ELR (cell line): ENCODE results near the gene CASZ1.
A peak's percentile ranks its signal among the peaks of the same experiment; 100 is the strongest.

Source experiments
- DNase-seq: peaks from one replicate; pipeline ENCODE4 v3.0.0-alpha.2; 2015; ENCODE audit warnings: low read depth

The CASZ1 gene

DNA sequence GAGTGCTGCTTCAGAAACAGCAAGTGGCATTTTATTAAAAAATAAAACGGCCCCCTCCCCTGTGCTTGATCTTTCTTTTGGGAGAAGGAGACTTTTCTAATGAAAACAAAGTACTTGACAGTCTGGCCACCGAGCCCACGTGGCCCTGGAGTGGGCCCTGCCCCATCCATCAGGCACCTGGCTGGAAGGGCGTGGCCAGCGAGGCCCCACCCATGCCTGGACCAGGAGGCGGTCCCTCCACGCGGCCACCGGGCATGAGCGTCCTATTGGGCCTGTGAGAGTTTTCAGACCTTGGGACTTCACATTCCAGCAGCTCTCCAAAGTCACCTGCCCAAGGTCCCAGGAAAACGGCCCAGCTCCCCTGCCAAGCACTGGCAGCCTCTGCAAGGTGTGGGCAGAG is 144.7 kb downstream of the CASZ1 start:
- no peak for DNase-seq

DNA sequence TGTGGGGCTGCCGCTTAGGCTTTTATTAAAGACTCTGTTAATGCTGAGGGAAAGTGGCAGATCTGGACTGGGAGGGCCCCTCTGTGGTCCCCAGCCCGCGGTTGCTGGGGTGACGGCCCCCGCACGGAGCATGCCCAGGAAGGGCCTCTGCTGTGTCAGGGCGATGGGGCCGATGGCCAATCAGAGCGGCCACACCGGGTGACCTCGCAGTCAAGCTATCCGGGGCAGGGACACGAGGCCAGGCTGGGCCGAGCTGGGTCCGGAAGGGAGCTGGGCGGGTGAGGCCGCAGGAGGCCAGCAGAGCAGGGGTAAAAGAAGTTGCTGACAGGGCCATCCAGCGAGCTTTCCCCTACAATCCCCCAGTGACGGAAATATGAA is 145.1 kb downstream of the CASZ1 start:
- DNase-seq = peak; percentile 30

DNA sequence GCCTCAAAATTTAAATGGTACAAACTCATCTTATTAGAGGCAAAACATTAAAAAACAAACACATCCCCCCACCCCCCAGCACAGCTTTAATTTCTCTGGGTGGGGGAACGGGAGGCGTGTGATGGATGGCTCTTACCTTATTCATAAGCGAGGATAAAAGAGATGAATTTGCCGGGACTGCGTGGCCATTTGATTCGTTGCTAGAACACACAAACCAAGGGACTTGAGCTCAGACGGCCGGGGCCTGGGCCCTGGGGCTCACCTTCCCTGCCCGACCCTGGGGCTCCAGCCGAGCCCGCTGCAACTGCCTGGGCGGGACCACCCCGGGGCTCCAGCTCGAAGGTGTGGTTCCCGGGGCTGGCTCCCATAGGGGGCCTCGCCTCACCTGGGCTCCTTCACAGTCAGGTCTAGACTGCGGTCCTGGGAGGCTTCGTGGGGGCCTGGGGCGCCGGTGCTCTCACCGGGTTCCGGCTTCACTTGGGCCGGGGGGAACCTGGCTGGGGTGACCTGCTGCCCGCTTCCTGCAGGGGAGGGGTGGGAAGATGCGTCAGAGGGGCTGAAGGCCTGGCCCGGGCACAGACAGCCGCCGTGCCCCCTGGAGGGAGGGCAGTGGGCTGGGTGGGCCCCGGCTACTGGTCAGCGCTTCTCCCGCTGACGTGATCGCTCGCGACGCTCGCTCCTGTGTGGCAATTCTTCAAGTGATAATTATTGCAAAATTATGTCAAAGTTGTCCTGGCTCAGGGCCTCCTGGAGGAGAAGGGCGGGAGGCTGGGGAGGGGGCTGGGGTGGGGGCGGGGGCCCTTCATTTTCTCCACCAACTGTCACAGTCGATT is 145.7 kb downstream of the CASZ1 start:
- DNase-seq = no peak

DNA sequence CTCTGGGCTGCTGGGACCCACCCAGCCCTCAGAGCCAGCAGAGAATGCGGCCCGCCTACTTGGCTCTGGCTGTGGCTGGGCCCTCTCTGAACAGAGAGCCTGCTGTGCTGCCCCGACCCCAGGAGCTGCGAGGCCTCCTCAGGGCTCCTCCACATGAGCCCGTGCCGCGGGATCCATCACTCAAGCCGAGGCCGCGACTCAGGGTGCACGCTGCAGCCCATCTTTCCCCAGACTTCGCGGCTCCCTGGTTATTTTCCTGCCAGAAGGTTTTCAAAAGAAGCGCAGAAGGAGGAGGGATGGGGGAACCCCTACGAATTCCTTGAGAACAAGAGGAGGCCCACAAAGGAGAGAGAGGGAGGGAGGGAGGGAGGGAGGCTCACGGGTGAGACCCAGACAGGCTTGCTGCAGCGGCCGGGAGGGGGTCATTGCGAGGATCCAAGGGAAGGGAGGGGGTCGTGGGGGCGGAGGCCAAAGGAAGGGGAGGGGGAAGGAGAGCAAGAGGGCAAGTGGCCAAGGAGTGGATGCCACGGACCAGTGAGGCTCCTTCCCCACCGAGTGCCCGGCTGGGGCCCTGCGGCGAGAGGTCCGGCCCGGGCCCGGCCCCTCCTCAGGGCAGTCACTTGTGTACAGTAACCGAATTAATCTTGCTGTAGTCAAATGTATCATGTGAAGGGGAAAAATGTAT is 146.8 kb downstream of the CASZ1 start:
- DNase-seq = no peak

DNA sequence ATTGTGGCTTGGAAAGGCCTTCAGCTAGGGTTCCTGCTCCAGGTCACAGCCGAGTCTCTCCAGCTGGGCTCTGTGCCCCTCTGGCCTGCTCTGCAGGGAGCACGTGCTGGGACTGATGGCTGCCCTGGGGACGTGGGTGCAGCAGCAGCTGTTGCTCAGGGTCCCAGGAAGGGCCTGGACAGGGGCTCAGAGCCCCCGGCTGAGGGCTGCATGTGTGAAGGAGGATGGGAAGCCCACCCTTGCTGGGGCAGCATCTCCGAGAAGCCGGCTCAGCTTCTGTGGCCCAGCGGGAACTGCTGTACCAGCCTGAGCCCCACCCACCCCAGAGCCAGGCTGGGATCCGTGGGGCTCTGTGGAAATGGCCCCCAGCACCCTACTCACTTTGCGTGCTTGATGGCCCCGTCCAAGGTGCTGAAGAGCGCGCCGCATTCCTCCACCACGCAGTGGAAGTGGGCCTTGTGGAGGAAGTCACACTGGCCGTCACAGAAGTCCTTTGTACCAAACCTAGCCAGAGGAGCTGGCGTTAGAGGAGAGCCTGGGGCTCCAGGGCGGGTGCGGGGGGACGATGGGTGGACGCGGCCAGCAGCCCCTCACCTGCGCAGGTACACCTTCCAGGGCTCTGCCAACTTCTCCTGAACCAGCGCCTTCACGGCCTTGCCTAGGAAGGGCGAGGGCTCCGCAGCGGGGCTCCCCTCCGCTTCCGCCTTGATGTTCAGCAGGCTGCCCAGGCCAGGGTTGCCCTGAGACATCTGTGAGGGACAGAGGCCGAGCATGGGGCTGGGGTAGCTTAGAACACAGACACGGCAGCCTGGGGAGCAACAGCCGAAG is 147.5 kb downstream of the CASZ1 start:
- DNase-seq = no peak

DNA sequence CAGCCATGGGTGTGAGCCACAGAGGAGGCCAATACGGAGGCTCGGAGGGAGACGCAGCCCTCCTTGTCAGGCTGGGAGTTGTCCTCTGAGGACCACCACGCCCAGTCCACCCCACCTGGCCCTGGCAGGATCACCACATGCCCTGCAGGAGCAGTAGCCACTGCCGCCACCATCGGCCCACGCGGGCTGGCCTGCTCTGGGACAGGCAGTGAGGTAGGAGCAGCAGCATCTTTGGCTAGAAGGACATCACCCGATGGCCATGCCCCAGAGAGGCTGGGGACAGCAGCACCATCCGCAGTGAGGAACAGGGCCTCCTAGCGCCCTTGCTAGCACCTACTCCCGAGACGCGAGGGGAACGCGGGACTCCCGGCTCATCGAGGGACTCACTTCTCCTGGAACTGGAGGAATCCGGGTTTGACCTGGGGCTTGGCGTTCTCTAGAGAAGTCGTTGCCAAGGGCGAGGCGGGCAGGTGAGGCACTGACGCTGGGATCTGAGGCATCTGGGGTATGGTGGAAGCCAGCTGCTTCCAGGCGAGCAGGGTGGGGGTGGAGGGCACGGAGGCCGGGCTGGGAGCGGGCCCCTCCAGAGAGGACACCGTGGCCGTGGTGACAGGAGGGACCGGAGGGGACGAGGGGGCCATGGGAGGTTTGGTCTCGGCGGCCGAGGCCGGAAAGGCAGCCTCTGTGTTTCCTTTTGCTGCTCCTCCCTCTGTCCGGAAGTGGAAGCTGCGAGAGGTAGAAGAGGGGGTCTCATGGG is 148.9 kb downstream of the CASZ1 start:
- no peak for DNase-seq

DNA sequence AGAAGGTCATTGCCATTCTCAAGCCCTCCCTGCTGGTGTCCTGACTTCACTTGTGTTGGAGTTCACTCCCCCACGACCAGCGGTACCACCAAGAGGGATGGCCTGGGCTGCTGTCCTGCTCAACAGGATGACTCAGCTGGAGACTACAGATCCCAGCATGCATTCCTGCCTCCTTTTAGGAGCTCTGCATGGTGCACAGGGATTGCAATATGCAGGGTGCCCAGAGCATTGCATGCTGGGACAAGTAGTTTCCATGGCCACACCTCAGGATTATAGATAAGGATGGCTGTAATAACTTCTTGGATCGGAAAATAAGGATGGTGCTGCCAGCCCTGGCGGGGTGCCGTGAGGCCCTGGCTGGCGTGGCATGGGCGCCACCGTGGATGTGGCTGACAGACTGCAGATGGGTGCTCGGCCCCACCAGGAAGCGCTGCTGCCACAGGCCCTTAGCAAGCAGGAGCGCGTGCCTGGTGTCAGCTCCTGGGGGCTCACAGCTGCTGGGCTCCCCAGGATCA is 150.0 kb downstream of the CASZ1 start:
- peak; percentile 67 for DNase-seq

DNA sequence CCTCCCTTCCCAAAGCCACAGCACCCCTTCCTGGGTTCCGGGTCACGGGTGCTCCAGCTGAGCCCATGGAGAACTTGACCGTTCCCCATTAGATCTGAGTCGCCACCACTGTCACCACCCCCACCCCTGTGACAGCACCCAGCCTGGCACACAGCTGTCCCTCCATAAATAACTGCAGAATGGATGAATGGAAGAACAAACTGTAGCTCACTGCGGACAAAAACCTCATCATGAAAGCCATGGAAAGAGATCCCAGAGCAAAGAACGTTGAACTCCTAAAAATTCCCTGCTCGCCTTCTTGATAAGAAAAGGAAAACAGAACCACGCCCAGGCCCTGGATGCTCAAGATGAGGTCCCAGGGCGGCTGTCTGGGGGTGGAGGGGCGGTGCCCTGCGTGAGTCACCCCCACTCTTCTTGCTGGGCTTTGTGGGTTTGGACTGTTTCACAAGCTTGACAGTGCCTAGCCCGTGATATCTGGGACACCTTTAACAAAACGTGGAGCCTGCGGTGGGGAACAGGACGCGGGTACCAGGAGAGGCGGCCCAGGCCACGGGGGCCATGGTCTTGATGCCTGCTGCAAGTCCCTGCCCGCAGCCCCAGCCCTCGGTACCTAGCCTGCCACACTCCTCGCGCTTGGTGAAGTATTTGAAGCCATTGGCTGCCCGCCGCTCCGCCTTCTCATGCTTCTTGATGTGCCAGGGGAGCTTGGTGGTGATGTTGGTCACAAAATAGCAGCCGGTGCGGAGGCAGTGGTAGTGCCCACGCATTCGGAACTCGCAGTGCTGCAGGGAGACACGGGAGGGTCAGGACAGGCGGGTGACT is 151.9 kb downstream of the CASZ1 start:
- peak; percentile 61 for DNase-seq

DNA sequence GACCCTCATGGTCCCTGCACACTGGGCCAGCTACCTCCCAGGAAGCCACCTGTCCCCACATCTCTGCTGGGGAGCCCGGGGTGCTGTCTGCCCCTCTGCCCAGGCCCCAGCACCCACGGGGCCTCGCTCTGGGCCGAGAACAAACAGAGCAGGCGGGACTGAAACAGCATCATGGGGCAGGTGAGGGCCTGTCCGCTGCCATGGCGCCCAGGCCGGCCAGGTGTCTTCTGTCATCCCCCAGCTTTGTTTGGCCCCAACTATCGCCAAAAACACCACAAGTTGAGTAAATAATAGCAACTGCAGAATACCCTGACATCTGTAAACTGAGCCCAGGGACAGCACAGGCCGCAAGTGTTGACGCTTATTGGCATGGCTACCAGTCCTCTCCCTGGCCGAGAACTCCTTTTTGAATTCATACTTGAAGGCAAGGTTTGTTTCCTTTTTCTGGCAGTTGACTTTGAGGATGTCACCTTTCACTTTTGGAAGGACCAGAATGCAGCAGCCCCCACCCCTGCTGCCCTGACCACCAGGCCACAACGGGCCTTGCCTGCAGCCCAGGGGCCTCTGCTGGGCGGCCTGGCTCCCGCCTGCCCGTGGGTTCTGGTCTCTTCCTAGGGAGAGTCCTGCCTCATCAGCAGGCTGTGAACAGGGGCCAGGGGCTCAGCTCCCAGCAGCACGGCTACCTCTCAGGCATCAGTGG is 152.7 kb downstream of the CASZ1 start:
- no peak for DNase-seq

DNA sequence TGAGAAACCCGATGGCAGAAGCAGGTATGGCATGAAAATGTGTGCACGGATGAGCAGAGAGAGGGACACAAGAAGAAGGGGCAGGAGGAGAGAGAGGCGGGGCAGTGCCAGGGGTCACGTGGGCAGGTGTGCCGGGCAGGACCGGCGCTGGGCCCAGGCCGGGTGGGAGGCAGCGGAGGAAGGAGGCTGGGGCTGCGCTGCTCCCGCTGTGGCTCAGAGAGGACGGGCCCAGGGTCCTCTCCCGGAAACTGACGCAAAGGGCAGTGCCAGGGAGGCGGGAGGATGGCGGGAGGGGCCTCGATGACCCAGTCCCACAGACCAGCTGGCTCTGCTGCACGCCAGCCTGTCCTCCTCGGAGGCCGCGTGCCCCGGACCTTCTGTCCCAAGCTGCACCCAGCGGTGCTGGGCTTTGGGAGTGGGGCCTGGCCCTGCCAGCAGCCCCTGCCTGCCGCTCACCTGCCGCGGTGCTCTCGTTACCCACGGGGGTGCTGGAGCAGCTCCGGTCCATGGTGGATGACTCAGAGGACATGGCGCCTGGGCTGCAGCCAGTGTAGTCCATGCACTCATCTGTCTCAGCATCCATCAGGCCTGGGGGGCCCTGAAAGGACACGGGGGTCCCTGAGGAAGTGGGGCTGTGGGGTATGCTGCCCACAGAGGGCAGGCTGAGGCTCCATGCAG is 153.9 kb downstream of the CASZ1 start:
- no peak for DNase-seq

DNA sequence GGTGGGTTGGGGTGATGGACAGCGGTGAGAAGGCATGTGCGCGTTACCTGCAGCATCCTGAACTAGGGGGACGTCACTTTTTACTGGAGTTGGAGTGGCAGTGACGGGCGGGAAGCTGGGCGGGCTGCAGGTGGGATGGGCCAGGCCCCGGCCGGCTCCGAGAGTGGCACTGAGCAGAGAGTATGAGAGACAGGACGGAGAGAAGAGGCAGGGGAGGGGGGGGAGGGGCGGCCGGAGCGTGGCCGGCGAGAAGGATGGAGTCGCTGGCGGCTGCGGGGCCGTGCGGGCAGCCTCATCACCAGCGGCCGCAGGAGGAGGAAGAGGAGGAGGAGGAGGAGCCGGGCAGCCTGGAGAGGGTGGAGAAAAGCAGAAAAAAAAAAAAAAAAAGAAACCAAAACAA is 154.5 kb downstream of the CASZ1 start:
- DNase-seq = no peak

DNA sequence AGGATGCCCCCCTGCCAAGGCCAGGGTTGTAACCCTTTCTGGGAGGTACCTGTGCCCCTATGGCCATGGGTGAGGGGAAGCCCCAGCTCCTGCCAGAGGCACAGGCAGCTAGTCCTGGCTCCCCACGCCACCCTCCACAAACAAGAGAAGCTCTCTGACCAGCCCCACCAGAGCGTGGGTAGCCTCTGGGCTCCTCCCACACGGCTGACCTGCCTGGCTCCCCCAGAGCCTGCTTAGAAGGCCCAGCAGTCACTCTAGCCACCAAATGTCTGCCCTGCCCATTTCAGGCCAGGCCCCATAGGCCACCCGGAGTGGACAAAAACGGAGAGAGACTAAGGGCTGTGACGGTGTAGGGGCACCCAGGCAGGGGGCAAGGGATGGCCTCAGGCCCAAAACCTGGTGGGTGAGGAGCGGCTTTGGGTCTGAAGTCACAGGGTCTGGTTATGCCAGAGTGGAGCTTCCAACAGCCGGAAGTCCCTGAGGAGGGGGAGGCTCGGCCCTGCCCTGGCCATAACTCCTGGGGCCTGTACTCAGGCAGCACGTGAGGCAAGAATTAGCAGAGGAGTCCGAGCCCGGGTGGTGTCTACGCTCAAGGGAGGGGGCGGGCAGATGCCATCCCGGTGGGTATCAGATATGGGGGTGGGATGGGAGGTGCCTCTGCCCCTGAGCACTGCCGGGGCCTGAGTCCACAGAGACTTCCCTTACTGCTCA is 155.4 kb downstream of the CASZ1 start:
- DNase-seq = no peak

DNA sequence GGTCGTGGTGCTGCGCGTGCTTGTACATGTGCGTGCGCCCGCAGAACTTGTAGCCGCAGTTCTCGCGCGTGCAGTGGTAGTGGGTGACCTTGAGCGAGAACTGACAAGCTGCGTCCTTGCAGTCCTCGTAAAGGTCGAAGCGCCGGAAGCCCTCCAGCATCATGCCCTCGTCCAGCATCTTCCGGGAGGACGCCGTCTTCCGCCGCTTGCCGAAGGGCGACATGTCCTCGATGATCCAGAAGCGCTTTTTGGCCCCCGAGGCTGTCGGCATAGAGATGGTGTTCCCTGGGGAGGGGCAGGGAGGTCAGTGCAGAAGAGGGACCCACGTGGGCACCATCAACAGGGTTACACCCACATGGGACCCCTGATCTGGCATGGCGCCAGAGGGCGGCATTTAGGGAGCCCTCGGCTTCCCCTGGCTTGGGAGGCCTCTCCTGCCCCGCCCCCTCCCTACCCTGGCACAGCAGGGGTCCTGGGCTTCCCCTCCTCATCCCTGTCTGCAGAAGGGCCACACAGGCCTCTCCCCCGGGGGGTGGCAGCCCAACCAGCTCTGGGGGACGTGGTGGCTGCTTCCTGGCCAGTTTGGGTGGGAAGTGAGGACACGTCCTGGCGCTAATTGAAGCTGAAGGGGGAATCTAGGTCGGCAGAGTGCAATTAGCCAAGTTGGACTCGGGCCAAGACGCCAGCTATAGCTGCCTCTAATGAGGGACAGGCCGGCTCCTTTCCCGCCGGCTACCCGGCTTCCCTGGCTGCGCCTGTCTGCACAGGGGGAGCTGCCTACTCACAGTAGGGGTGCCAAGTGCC is 156.5 kb downstream of the CASZ1 start:
- no peak for DNase-seq

DNA sequence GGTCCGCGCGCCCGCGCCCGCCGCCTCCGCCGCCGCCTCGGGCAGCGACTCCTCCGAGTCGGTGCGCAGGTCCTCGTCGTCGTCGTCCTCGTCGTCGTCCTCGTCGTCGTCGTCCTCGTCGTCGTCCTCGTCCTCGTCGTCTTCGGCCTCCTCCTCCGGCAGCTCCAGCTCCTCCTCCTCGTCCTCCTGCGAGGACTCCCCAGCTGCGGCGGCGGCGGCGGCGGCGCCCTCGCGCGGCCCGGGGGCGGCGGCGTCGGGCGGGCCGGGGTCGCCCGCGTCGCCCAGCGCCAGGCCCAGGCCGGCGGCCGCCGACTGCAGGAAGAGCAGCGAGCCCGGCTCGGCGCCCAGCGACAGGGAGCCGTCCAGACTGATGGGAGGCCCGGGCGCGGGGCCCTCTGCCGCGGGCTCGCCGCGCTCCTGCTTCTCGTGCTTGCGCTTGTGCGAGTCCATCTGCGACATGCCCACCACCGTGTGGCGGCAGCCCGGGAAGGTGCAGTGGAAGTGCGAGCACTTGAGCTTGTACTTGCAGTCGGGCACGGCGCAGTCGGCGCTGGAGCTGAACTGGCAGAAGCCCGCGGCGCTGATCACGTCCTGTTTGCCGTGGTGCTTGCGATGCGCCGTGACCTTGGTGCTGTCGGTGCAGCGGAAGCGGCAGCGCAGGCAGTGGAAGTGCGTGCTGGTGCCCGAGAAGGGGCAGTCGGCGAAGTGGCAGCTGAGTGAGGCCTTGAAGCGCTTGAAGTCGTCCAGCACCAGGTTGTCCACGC is 157.3 kb downstream of the CASZ1 start:
- no peak for DNase-seq

DNA sequence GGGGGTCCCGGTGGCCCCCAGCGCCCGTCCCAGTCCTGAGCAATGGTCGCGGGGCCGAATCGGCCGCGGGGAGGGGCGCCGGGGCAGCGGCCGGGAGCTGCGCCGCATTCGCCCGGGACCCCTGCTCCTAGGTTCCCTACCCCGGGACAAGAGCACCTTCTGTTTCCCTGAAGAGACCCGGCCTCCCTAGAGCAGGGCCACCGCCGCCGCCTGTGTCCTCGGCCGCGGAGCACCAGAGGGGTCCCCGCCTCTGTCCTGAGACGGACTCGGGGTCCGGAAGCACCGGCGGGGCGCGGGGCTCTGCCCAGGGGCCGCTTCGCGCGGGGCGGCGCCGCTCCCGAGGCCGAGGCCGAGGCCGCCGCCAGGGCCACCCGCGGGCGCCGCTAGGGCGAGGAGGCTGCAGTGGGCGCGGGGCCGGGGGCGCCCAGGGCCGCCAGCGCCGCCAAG is 157.9 kb downstream of the CASZ1 start:
- DNase-seq = no peak

DNA sequence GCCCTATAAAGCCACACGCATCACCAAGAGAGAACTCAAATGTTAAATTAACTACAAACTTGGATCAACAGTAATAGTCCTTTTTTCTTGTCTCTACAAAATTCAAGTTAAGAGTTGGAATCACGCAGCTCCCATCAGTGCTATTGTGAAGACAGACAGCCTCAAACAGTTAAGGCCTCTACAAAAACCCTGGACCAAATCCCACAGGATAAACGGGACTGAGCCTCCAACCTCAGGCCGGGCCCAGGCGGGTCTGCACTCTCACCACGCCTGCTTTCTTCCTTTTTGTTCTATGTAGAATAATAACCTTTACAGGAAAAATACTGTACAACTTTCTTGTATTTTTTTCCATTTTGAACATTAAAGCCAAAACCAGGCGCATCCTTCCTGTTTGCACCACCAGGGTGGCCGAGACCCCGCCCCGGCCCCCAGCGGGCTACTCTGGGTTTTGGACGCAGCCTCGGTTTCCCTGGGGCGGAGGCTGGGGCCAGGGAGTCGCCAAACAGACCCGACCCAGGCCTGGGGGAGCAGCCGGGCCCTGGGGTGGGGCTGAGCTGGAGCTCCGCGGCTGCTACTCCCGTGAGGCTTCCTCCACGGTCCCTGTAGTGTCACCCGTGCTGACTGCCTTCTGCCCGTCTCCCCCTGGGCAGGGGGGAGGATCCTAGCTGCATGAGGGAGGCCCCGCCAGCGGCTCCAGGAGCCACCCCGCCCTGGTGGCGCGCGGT is 158.4 kb downstream of the CASZ1 start:
- DNase-seq = no peak

DNA sequence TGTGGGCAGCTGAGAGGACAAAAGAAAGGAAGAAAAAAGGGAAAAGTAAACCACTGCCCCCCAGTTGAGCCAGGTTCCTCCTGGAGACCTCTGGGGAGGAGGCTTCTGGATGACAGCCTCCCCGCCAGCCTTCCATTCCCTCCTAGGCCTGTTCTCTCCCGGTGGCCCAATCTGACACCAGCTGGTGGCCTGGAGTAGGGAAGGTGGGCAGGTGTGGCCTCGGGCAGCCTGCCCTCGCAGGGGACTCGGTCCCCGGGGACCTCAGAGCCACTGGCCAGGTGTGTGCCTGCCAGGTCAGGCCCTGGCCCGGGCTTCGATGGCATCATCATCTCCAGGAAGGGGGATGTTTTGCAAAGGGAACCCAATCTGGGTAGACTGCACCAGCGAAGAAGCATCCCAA is 159.0 kb downstream of the CASZ1 start:
- DNase-seq = no peak
